ENCODE results near the gene ATP1A3. TPM values are rescaled to one million over a fixed set of nuclear protein-coding genes. Genes with fewer than 3 reads are reported as not detected.

Gene ATP1A3
- total RNA-seq, 1 experiment from 2014 or later, result not detected

GRCh38 chr19:42023943-42024260, 29.9 kb upstream of the ATP1A3 start:
- H3K36me3 Mint-ChIP-seq (ENCODE audit: insufficient read depth, unreplicated experiment), result peaks cover 7% of the 10 kb centered on the region
- CTCF ChIA-PET, result interaction anchor here (1.2 kb wide), 1 partner anchor 11 kb away, joined by 4 read pairs; no protein-coding TSS in a partner anchor
- H3K9me3 Mint-ChIP-seq (ENCODE audit: unreplicated experiment), result no peaks in the 10 kb centered on the region
- intact Hi-C loops (cut with micrococcal nuclease), result no loop called here
- POLR2A ChIA-PET, result no interaction called here
- peak; percentile 1 for TF ChIP-seq CTCF (IDR thresholded peaks at IDR 0.05; ENCODE audit: unreplicated experiment)
- BruUV-seq (replicated peaks), result no TSS peak
- no peak overlapping the region for H3K27ac Mint-ChIP-seq (ENCODE audit: low read depth, unreplicated experiment)
- no peak overlapping the region for H3K4me3 Mint-ChIP-seq (ENCODE audit: unreplicated experiment)
- H3K4me1 Mint-ChIP-seq (ENCODE audit: insufficient read depth, unreplicated experiment), result peaks cover 10% of the 10 kb centered on the region
- DNase-seq (ENCODE audit: unreplicated experiment), result no peak
- peaks cover 22% of the 10 kb centered on the region for H3K27me3 Mint-ChIP-seq (ENCODE audit: insufficient read depth, unreplicated experiment)

GRCh38 chr19:42023121-42023942, 29.3 kb upstream of the ATP1A3 start:
- POLR2A ChIA-PET, result no interaction called here
- no peaks in the 10 kb centered on the region for H3K9me3 Mint-ChIP-seq (ENCODE audit: unreplicated experiment)
- BruUV-seq (replicated peaks), result no TSS peak
- H3K27ac Mint-ChIP-seq (ENCODE audit: low read depth, unreplicated experiment), result no peak overlapping the region
- intact Hi-C loops (cut with micrococcal nuclease), result no loop called here
- no peak overlapping the region for H3K4me3 Mint-ChIP-seq (ENCODE audit: unreplicated experiment)
- CTCF ChIA-PET, result interaction anchor here (0.6 to 1.2 kb wide), 3 partner anchors 10 to 85 kb away, joined by 3 to 4 read pairs (median 4); no protein-coding TSS in a partner anchor
- peaks cover 22% of the 10 kb centered on the region for H3K27me3 Mint-ChIP-seq (ENCODE audit: insufficient read depth, unreplicated experiment)
- H3K36me3 Mint-ChIP-seq (ENCODE audit: insufficient read depth, unreplicated experiment), result peaks cover 7% of the 10 kb centered on the region
- peak; percentile 35 for DNase-seq (ENCODE audit: unreplicated experiment)
- peak; percentile 31 for TF ChIP-seq CTCF (IDR thresholded peaks at IDR 0.05; ENCODE audit: unreplicated experiment)
- H3K4me1 Mint-ChIP-seq (ENCODE audit: insufficient read depth, unreplicated experiment), result peaks cover 13% of the 10 kb centered on the region

- intact Hi-C loops (cut with micrococcal nuclease), result no loop called here
- CTCF ChIA-PET, result interaction anchor here (1.2 kb wide), 1 partner anchor 13 kb away, joined by 4 read pairs; no protein-coding TSS in a partner anchor
- BruUV-seq (replicated peaks), result no TSS peak
- DNase-seq (ENCODE audit: unreplicated experiment), result no peak
- H3K27ac Mint-ChIP-seq (ENCODE audit: low read depth, unreplicated experiment), result no peak overlapping the region
- POLR2A ChIA-PET, result no interaction called here
- H3K4me1 Mint-ChIP-seq (ENCODE audit: insufficient read depth, unreplicated experiment), result peaks cover 13% of the 10 kb centered on the region
- peaks cover 7% of the 10 kb centered on the region for H3K36me3 Mint-ChIP-seq (ENCODE audit: insufficient read depth, unreplicated experiment)
- TF ChIP-seq CTCF (IDR thresholded peaks at IDR 0.05; ENCODE audit: unreplicated experiment), result no peak
- H3K4me3 Mint-ChIP-seq (ENCODE audit: unreplicated experiment), result no peak overlapping the region
- H3K27me3 Mint-ChIP-seq (ENCODE audit: insufficient read depth, unreplicated experiment), result peaks cover 22% of the 10 kb centered on the region
- no peaks in the 10 kb centered on the region for H3K9me3 Mint-ChIP-seq (ENCODE audit: unreplicated experiment)
Observed at GRCh38 chr19:42022616-42023015, 28.6 kb upstream of the ATP1A3 start.

GRCh38 chr19:42021185-42021584, 27.2 kb upstream of the ATP1A3 start:
- peaks cover 22% of the 10 kb centered on the region for H3K27me3 Mint-ChIP-seq (ENCODE audit: insufficient read depth, unreplicated experiment)
- H3K27ac Mint-ChIP-seq (ENCODE audit: low read depth, unreplicated experiment), result no peak overlapping the region
- no peaks in the 10 kb centered on the region for H3K9me3 Mint-ChIP-seq (ENCODE audit: unreplicated experiment)
- peaks cover 13% of the 10 kb centered on the region for H3K4me1 Mint-ChIP-seq (ENCODE audit: insufficient read depth, unreplicated experiment)
- no peak for TF ChIP-seq CTCF (IDR thresholded peaks at IDR 0.05; ENCODE audit: unreplicated experiment)
- DNase-seq (ENCODE audit: unreplicated experiment), result no peak
- H3K4me3 Mint-ChIP-seq (ENCODE audit: unreplicated experiment), result no peak overlapping the region
- CTCF ChIA-PET, result interaction anchor here (0.6 kb wide), 1 partner anchor 363 kb away, joined by 3 read pairs; no protein-coding TSS in a partner anchor
- BruUV-seq (replicated peaks), result no TSS peak
- peaks cover 7% of the 10 kb centered on the region for H3K36me3 Mint-ChIP-seq (ENCODE audit: insufficient read depth, unreplicated experiment)
- POLR2A ChIA-PET, result interaction anchor here (0.6 kb wide), 1 partner anchor 136 kb away, joined by 3 read pairs; no protein-coding TSS in a partner anchor
- intact Hi-C loops (cut with micrococcal nuclease), result no loop called here

All from MCF 10A (cell line).